PC-9 (cell line): ENCODE results near the gene CCDC68. TPM values are rescaled to one million over a fixed set of nuclear protein-coding genes. Genes with fewer than 3 reads are reported as not detected.

Experiments used
- BruUV-seq: library from RNA; stranded (reverse); fragments of 400-500 nt; replicated peaks from 2 replicates; lab custom pipeline; 2021; lab: Mats Ljungman, UMichigan
- CTCF ChIA-PET: fragments of 300-600 bp; sonication (Branson Sonifier 250); formaldehyde crosslinking; loops from one replicate; lab custom pipeline; 2022; ENCODE audit warnings: antibody characterized with exemption; lab: Charles Lee
- POLR2A ChIA-PET: fragments of 300-600 bp; sonication (Branson Sonifier 250); formaldehyde crosslinking; loops from one replicate; lab custom pipeline; 2022; ENCODE audit warnings: antibody characterized with exemption; ENCODE audit not compliant: unreplicated experiment; lab: Charles Lee
- DNase-seq, 2 experiments: peaks; one replicate each; pipeline versions ENCODE4 v3.0.0 to v3.0.0-alpha.2; 2015 to 2022; ENCODE audit warnings: mixed read lengths in 1 of 2
- H2AFZ ChIP-seq: fragments of 200-600 bp; sonication (generic); 2 replicates; pipeline ENCODE4 v1.8.1; 2017; ENCODE audit warnings: antibody characterized with exemption
- H3F3A ChIP-seq: fragments of 200-600 bp; sonication (generic); 2 replicates; pipeline ENCODE4 v1.8.1; 2017; ENCODE audit warnings: antibody characterized with exemption, mild to moderate bottlenecking, low read depth; ENCODE audit not compliant: insufficient read depth
- H3K27ac ChIP-seq: fragments of 200-600 bp; sonication (generic); 2 replicates; pipeline ENCODE4 v1.6.1; 2016; ENCODE audit warnings: mixed run types
- H3K27me3 ChIP-seq: fragments of 200-600 bp; sonication (generic); 2 replicates; pipeline ENCODE4 v1.6.1; 2016; ENCODE audit warnings: low read depth, mixed run types; ENCODE audit not compliant: insufficient read depth
- H3K36me3 ChIP-seq: fragments of 200-600 bp; sonication (generic); 2 replicates; pipeline ENCODE4 v1.6.1; 2016; ENCODE audit warnings: low read depth, mixed run types
- H3K4me1 ChIP-seq: fragments of 200-600 bp; sonication (generic); replicated peaks from 2 replicates; pipeline ENCODE4 v1.6.1; 2016; ENCODE audit warnings: mixed run types; ENCODE audit not compliant: insufficient read depth
- H3K4me2 ChIP-seq: fragments of 200-600 bp; sonication (generic); 2 replicates; pipeline ENCODE4 v1.6.1; 2017; ENCODE audit warnings: mixed run types
- H3K4me3 ChIP-seq: fragments of 200-600 bp; sonication (generic); 2 replicates; pipeline ENCODE4 v1.6.1; 2016; ENCODE audit warnings: mixed run types
- H3K79me2 ChIP-seq: fragments of 200-600 bp; sonication (generic); 2 replicates; pipeline ENCODE4 v1.6.1; 2017; ENCODE audit warnings: low read depth, mixed run types
- H3K9me2 ChIP-seq: fragments of 200-600 bp; sonication (generic); 2 replicates; pipeline ENCODE4 v1.8.1; 2017; ENCODE audit warnings: mild to moderate bottlenecking; ENCODE audit not compliant: insufficient read depth
- H3K9me3 ChIP-seq: fragments of 200-600 bp; sonication (generic); 2 replicates; pipeline ENCODE4 v1.8.1; 2016; ENCODE audit warnings: low read depth; ENCODE audit not compliant: insufficient read depth
- H4K20me1 ChIP-seq: fragments of 200-600 bp; sonication (generic); 2 replicates; pipeline ENCODE4 v1.8.1; 2017; ENCODE audit not compliant: insufficient read depth
- EZH2 ChIP-seq: fragments of 200-600 bp; sonication (generic); IDR thresholded peaks from 2 replicates; pipeline ENCODE4 v1.8.0; 2017; ENCODE audit warnings: antibody characterized with exemption, low read depth
- intact Hi-C: fragments of 100-400 bp; cut with micrococcal nuclease; formaldehyde crosslinking; loops from one replicate; pipeline ENCODE4 v1.10.0; 2022; ENCODE audit not compliant: unreplicated experiment
- total RNA-seq: library from RNA; stranded (reverse); gene quantifications from 2 replicates; pipeline ENCODE4 v1.2.3, GENCODE V29; 2021
- TF ChIP-seq, protein P1 (sequence below): fragments of 200-600 bp; sonication (generic); conservative IDR thresholded peaks from 2 replicates; pipeline ENCODE4 v1.6.1; 2017; ENCODE audit warnings: mixed run types, antibody characterized with exemption, mild to moderate bottlenecking, moderate library complexity

CCDC68 gene
- total RNA-seq, 1 experiment from 2014 or later: 2.9 TPM

GRCh38 chr18:54852780-54853675 lies 106.2 kb downstream of the CCDC68 start:
- Histone ChIP-seq H3K27ac (no peak overlapping the region), H2AFZ (no peak overlapping the region), H3K4me1 (0 out of 2 replicates have a peak, but pooled peaks cover 4% of the 10 kb centered on the region), H3F3A (no peaks in the 10 kb centered on the region), H3K4me3 (no peak overlapping the region), H3K9me2 (no peaks in the 10 kb centered on the region), H4K20me1 (no peaks in the 10 kb centered on the region), H3K27me3 (no peaks in the 10 kb centered on the region), H3K4me2 (no peak overlapping the region), H3K79me2 (0 out of 2 replicates have a peak, but pooled peaks cover 10% of the 10 kb centered on the region), H3K36me3 (no peaks in the 10 kb centered on the region; the same call in 1 of the 2 replicates), H3K9me3 (no peaks in the 10 kb centered on the region)
- BruUV-seq: no TSS peak
- CTCF ChIA-PET: no interaction called here
- DNase-seq: no peak
- POLR2A ChIA-PET: no interaction called here
- no peak for TF ChIP-seq EZH2
- TF ChIP-seq, protein P1, sequence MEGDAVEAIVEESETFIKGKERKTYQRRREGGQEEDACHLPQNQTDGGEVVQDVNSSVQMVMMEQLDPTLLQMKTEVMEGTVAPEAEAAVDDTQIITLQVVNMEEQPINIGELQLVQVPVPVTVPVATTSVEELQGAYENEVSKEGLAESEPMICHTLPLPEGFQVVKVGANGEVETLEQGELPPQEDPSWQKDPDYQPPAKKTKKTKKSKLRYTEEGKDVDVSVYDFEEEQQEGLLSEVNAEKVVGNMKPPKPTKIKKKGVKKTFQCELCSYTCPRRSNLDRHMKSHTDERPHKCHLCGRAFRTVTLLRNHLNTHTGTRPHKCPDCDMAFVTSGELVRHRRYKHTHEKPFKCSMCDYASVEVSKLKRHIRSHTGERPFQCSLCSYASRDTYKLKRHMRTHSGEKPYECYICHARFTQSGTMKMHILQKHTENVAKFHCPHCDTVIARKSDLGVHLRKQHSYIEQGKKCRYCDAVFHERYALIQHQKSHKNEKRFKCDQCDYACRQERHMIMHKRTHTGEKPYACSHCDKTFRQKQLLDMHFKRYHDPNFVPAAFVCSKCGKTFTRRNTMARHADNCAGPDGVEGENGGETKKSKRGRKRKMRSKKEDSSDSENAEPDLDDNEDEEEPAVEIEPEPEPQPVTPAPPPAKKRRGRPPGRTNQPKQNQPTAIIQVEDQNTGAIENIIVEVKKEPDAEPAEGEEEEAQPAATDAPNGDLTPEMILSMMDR: no peak
- intact Hi-C loops: no loop called here

Other genes starting within 250 kb of the CCDC68 start
- 9.9 and 12.7 TPM in 2 replicates for gene RAB27B, start 131.0 kb downstream of the CCDC68 start, total RNA-seq